GM19324 (cell line): ENCODE data around the gene AFAP1.
"Not testable (repeated sequence)": the region's sequence is repeated elsewhere in the genome, so short reads cannot be mapped to it uniquely, and the experiment has no call there.

Experiments used
- ATAC-seq: cut with Tn5 transposase; IDR thresholded peaks from one replicate; pipeline ENCODE4 v1.9.1; 2021; ENCODE audit warnings: mild to moderate bottlenecking, moderate library complexity; ENCODE audit not compliant: unreplicated experiment, low FRiP score

Gene AFAP1

DNA sequence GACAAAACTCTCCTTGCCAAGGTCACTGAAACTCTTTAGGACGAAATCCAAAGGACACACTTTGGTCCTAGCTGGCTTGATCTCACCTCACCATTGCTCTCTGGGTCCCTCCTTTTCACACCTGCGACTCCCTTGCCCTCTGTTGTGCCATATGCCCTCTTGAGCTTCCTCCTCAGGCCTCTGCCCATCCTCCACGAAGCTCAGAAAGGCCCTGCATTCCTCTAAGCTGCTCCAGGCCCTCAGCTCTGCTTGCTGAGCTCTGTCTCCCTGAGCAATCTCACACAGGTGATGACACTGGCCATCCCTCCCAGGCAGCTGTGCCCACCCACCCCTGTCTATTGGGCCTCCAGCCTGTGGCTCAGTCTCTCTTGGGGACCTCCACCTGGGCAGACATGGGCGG, 10.1 kb upstream of the AFAP1 start:
- no peak for ATAC-seq

GRCh38 chr4:7947927-7948326, 8.3 kb upstream of the AFAP1 start:
- no peak for ATAC-seq

- no peak for ATAC-seq
These were observed 6.2 kb upstream of the AFAP1 start for GRCh38 chr4:7945709-7946380.

GRCh38 chr4:7944599-7945220, 5.0 kb upstream of the AFAP1 start:
- ATAC-seq = no peak

DNA sequence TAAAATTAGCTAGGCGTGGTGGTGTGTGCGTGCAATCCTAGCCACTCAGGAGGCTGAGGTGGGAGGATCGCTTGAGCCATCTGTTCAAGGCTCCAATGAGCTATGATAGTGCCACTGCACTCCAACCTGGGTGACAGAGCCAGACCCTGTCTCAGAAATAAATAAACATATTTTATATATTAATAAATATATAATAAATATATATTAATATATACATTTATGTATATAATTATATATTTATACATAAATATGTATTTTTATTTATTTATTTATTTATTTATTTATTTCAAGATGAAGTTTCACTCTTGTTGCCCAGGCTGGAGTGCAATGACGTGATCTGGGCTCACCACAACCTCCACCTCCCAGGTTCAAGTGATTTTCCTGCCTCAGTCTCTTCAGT, 4.0 kb upstream of the AFAP1 start:
- ATAC-seq = not testable (repeated sequence)

DNA sequence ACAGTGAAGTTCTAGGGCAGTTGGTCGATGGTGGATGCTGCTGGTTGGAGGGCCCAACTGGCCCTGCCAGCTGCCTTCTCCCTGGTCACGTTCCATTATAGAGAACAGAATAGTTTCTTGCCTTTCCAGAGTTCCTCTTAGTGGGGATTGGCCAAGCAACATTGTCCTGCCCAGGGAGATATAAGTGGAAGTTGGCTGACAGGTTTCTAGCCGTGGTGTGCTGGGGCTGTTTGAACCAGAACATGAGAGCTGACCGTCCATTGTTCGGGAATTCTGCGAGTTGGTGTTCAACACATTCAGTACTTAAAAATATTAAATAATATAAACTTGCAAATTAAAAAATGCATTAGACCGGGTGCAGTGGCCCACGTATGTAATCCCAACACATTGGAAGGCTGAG, 3.5 kb upstream of the AFAP1 start:
- ATAC-seq = no peak

DNA sequence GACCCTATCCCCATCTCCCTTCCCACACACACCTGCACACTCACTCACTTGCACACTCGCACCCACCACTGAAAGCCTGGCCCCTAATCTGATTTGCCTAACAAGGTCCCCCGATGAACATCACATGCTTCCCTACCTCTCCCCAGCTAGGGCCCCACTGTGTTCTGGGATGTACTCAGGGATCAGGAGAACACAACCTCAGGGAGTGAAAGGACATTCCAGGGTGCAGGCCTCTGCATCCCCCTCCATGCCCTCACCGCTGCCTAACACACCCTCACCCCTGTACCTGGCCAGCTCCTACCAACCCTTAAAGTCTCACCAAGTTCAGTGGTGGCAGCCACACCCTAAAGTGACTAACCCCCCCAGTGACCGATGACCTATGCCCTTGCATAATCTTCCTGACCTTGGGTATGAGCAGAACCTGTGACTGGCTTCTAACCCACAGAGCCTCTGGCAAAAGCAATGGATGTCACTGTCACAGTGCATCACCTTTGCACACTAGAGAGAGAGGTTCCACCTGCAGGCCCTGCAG, 2.4 kb upstream of the AFAP1 start:
- no peak for ATAC-seq

DNA sequence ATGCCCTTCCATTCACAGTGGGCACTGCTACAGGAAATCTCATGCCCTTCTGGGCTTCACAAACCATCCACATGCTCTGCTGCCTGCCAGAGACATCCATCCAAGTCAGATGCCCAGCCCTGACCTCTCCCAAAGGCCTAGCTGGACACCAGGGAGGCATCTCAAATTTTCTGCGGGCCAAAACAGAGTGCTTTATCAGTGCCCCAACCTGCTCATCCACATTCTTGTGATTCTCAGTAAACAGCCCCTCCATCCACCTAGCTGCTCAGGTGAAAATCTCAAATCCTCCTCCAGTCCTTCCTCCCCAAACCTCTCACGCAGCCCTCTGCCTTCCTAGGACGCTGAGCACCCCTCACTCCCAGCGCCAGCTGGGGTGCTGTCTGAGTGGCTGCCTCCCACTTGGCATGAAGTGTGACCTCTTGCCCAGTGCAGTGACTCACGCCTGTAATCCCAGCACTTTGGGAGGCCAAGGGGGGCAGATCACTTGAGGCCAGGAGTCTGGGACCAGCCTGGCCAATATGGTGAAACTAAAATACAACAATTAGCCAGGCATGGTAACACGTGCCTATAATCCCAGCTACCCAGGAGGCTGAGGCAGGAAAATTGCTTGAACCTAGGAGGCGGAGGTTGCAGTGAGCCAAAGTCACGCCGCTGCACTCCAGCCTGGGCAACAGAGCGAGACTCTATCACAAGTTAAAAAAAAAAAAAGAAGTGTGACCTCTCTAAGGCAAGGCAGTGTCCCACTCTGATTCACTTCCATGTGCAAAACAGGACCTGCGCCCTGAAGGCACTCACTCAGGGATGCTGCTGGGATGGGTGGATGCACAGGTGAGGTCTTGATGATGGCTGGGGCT, 1.7 kb upstream of the AFAP1 start:
- no peak for ATAC-seq

DNA sequence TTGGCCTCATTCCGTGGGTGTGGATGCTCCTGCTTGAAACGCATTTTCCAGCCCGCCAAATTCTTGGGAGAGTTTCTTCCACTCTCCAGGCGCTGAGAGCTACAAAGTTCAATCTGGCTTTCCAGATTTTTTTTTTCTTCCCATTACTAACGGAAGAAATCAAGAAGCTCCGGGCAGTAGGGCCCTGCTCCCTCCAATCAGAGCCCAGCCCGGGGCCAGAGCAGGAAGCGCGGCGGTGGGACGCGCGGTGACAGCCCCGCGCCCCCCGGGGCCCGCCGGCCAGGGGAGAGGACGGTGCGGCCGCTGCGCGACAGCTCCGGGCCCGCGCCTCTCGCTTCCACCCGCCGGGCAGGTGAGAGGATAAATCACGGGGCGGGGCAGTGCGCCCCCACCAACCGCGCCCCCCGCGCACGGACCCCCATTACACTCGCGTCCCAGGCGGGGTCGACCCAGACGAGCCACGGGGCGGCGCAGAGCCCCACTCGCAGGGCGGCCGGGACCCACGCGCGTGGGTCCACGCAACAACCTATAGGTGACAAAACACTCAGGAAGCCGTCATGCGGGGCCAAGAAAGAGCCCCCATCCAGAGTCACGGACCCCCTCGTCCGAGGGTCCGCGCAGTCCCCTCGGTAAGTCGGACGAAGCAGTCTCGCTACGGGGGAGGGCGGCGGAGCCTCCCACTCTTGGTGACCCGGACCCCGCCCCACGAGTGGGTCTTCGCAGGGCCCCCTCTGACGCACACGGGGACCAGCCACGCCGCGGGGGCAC, 868 bp downstream of the AFAP1 start:
- no peak for ATAC-seq

GRCh38 chr4:7938266-7938608, 1.4 kb downstream of the AFAP1 start:
- ATAC-seq = no peak

DNA sequence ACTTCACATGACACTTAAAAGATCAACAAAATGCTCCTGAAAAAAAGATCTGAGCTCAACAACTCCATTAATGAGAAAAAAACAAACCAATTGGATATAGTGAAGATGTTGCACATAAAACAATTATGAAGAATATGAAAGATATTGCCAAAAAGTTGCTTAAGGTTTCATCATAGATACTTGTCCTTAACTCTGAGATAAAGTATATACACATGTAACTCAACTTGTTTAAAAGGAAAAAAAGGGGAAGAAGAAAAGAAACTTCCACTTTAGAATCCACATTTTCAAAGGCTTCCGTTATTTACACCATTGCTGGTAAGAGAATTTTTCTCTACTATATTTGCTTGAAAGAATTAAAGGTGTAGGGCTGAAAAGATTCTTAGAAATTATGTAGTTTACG, 2.7 kb downstream of the AFAP1 start:
- no peak for ATAC-seq

GRCh38 chr4:7933651-7934510, 5.8 kb downstream of the AFAP1 start:
- ATAC-seq = no peak

DNA sequence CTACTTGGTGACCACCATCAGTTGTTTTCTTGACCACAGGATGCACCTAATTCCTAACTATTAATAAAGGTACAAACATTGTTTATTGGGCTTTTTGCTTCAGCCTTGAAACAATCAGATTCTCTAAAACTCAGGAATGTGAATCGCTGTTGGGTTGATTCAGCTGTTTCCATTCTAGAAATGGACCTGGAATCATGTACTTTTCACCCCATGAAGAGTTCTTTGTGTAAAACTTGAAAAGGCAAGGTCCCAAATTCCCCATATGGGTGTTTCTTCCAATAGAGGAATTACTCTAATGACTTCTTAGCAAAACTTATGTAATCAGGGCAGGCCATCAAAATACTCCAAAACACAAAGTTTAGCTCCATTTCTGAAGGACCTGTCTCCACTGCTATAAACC, 7.4 kb downstream of the AFAP1 start:
- no peak for ATAC-seq

DNA sequence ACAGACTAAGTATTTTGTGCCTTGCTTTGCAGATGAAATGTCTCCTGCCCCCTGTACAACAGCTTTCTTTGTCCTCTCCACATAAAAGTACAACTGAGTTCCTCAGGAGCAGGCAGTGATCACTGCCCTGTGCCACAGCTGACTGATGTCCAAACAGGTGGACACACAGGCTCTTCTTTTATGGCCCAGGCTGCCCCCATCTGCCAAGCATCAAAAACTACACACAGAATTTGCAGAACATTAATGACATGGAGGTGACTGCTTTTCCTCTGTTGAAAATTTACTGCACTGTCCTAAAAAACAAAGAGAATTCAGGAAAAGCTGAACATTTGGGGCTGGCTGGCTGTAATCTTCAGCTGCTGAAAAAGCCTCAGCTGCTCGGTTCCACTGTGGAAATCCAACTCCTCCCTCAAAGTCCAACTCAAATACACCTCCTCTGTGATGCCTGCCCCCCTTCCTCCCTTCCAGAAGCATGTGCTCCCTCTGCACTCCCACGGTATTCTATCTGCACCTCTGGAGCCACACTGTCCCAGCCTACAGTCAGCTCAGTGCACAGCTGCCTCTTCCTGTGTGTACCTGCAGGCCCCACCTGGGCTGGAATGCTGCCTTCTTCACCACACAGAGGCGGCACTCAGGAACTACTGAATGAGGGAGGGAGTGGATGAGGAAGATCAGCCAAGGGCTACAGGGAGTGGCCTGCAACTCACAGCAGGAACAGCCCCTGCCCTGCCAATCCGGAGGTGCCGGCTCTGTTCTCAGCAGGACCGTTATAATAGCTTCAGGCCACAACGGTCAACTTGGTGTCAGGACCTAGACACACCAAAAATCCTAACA, 10.3 kb downstream of the AFAP1 start:
- ATAC-seq = no peak

DNA sequence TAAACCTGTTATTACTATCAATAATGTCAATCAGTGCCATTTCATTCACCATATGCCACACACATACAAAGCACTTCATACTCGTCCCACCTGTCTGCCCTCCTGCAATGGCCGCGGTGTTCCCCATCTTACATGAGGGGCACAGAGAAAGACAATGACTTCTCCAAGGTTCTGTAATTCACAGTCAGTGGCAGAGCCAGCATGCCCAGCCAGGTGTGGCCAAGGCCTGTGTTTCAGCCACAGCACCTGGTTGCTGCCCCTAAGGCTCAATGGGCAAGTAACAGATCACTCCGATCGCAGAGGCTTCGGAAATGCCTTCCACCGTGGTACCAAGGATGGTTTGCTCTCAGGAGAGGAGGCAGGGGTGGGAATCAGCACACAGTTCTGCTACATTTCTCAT, 10.9 kb downstream of the AFAP1 start:
- ATAC-seq = no peak

DNA sequence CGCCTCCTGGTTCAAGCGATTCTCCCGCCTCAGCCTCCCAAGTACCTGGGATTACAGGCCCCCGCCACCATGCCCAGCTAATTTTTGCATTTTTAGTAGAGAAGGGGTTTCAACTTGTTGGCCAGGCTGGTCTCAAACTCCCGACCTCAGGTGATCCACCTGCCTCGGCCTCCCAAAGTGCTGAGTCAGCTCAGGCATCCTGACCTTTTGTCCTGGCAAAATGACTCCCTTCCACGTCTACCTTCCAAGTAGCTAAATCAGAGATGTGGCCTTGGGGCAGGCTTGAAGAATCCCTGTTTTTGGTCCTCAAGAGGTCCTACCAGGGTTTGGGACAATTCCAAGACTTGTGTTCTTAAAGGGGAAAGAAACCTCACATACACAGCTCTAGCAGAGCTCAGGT, 12.8 kb downstream of the AFAP1 start:
- no peak for ATAC-seq

GRCh38 chr4:7924570-7924969, 15.1 kb downstream of the AFAP1 start:
- ATAC-seq = no peak

DNA sequence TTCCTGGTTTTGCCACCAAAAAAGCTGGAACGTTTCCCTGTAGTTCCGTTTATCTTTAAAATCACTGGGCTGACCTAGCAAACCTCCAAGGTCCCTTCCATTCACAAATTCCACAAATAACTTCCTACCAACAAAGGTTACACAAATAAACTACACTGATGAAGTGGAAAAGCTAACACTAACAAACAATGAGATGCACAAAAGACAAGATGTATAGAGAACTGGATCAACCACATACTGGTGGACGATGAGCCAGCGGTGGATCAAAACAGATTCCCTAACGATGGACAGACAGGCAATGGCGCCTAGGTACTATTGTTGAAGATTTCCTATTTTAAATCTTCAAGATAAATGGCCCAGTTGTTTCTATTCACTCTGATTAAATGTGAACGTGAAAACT, 15.5 kb downstream of the AFAP1 start:
- no peak for ATAC-seq

DNA sequence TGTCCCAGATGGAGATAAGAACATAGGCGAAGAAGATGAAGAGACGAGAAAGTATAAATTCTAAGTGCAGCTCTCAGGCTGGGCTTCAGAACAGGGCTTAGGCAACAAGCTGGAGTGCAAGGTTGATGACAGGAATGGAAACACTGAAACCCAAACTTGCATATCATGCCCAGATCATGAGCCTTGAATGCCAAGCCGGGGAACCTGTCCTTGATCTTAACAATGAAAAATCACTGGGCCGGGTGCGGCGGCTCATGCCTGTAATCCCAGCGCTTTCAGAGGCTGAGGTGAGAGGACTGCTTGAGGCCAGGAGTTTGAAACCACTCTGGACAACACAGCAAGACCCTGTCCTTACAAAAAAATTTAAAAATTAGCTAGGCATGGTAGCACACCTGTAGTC, 17.2 kb downstream of the AFAP1 start:
- ATAC-seq = no peak
